IMR-90 (cell line): Measurements from ENCODE around the gene CNST. TPM values are rescaled to one million over a fixed set of nuclear protein-coding genes. Genes with fewer than 3 reads are reported as not detected.

ENCODE experiments used
- microRNA-seq, 2 experiments: library from miRNA; stranded (forward) in 1 of 2; unstranded in 1 of 2; fragments of 10-50 nt in 1 of 2; fragments of <30 nt in 1 of 2; gene quantifications in 1 of 2; microRNA quantifications in 1 of 2; one replicate each; pipeline versions ENCODE3 to v1.1.0; 2013 to 2020; ENCODE audit not compliant: insufficient read depth in 1 of 2, insufficient read length in 1 of 2, unreplicated experiment in 1 of 2
- polyA plus RNA-seq, 3 experiments: library from polyadenylated mRNA; depleted of rRNA; stranded (reverse); fragments of >200 nt; gene quantifications; 2 replicates each; pipeline ENCODE4 v1.2.3, GENCODE V29; 2012; ENCODE audit warnings: low replicate concordance in 1 of 3
- small RNA-seq, 5 experiments: library from RNA; depleted of rRNA; stranded (forward); fragments of <200 nt; gene quantifications; one replicate each; pipeline ENCODE3, GENCODE V24; 2012
- total RNA-seq: library from RNA; depleted of rRNA; stranded (reverse); fragments of >200 nt; gene quantifications from 2 replicates; pipeline ENCODE4 v1.2.3, GENCODE V29; 2012; rRNA removed

CNST gene
- total and polyA plus RNA-seq, 2 of the 4 experiments (the other 2 are of a cell fraction): 15.4 to 25.5 TPM

Small RNA genes within 50 kb of the gene (microRNA-seq; reads per million reads assigned to microRNA genes)
- gene AL356583.2 (ENCODE audit: insufficient read depth, insufficient read length) (not detected), gene AL591623.2 (ENCODE audit: insufficient read depth, insufficient read length) (not detected)

Small RNA genes within 50 kb of the gene (small RNA-seq; reads per million reads assigned to genes)
- 0 reads per million in 5 experiments for gene AL356583.2
- 0 reads per million in 5 experiments for gene AL591623.2

Other genes with a start within 250 kb of the CNST start
- 32.5 and 37.6 TPM in 2 replicates for gene SMYD3, start 59.2 kb upstream of the CNST start, total RNA-seq
- gene SMYD3, start 59.2 kb upstream of the CNST start, polyA plus RNA-seq (2012; rRNA removed): 25.5 and 26.5 TPM in 2 replicates
- 13.3 and 22.8 TPM in 2 replicates for gene TFB2M, start 195 bp upstream of the CNST start, total RNA-seq
- 13.7 and 15.7 TPM in 2 replicates for gene TFB2M, start 195 bp upstream of the CNST start, polyA plus RNA-seq (2012; rRNA removed)
- 37.8 and 46.9 TPM in 2 replicates for gene SCCPDH, start 158.0 kb downstream of the CNST start, total RNA-seq
- 22.9 and 26.9 TPM in 2 replicates for gene SCCPDH, start 158.0 kb downstream of the CNST start, polyA plus RNA-seq (2012; rRNA removed)